ENCODE measurements around the gene KCNG3. TPM values are rescaled to one million over a fixed set of nuclear protein-coding genes. Genes with fewer than 3 reads are reported as not detected.

Gene KCNG3
- total RNA-seq, 2 donors from 2014 or later, result 1.8 to 6.9 TPM

- ATAC-seq (peak; percentile 28), DNase-seq (peak; percentile 15 to 27 (median 20))
- Histone ChIP-seq H3K9me3 (peaks cover 0 to 5% (median 0%) of the 10 kb centered on the region in 3 donors), H3K36me3 (replicated peaks in 1 of 2; ENCODE audit: insufficient read depth in 1 of 2, low read depth in 2 of 2) (no peaks in the 10 kb centered on the region), H3K27ac (peak overlapping the region in 3 of 4 donors; percentile 37 to 57 (median 50)), H3K27me3 (peaks cover 0 to 8% of the 10 kb centered on the region in 2 donors), H3K4me1 (peaks cover 28% of the 10 kb centered on the region), H3K4me3 (peak overlapping the region in 1 of 2 donors; percentile 28)
- intact Hi-C loops (cut with DNase I), result no loop called here
- WGBS, 2 donors, result 16 to 63% methylated on average over 7 to 98 of the region's 111 CpGs
- no peak for TF ChIP-seq CTCF (IDR thresholded peaks at IDR 0.05)
- TF ChIP-seq POLR2A (IDR thresholded peaks at IDR 0.05), result no peak
These were observed 903 bp downstream of the KCNG3 start for GRCh38 chr2:42492691-42493467.

GRCh38 chr2:42488297-42488696 is 5.5 kb downstream of the KCNG3 start:
- no peak overlapping the region for H3K4me3 ChIP-seq
- H3K36me3 ChIP-seq (replicated peaks in 1 of 2; ENCODE audit: insufficient read depth in 1 of 2, low read depth in 2 of 2), result no peaks in the 10 kb centered on the region
- peaks cover 0 to 5% (median 0%) of the 10 kb centered on the region in 3 donors for H3K9me3 ChIP-seq
- peaks cover 0 to 4% of the 10 kb centered on the region in 2 donors for H3K27me3 ChIP-seq
- WGBS, 2 donors, result 79 to 84% methylated on average over 5 of the region's 5 CpGs
- H3K4me1 ChIP-seq, result peaks cover 4% of the 10 kb centered on the region
- ATAC-seq, result no peak
- intact Hi-C loops (cut with DNase I), result no loop called here
- H3K27ac ChIP-seq, result no peak overlapping the region
- DNase-seq, result no peak
- TF ChIP-seq POLR2A (IDR thresholded peaks at IDR 0.05), result no peak
- no peak for TF ChIP-seq CTCF (IDR thresholded peaks at IDR 0.05)

- Histone ChIP-seq H3K36me3 (replicated peaks in 1 of 2; ENCODE audit: insufficient read depth in 1 of 2, low read depth in 2 of 2) (no peaks in the 10 kb centered on the region), H3K27ac (no peak overlapping the region), H3K9me3 (no peaks in the 10 kb centered on the region), H3K27me3 (no peaks in the 10 kb centered on the region), H3K4me3 (no peak overlapping the region), H3K4me1 (no peaks in the 10 kb centered on the region)
- ATAC-seq, result no peak
- WGBS, 2 donors, result 79 to 82% methylated on average over 7 of the region's 7 CpGs
- TF ChIP-seq CTCF (IDR thresholded peaks at IDR 0.05) (no peak), POLR2A (IDR thresholded peaks at IDR 0.05) (no peak)
- DNase-seq, result no peak
- intact Hi-C loops (cut with DNase I), result no loop called here
These were observed 7.5 kb downstream of the KCNG3 start for GRCh38 chr2:42486145-42486906.

- Histone ChIP-seq H3K4me1 (no peaks in the 10 kb centered on the region), H3K27me3 (no peaks in the 10 kb centered on the region), H3K36me3 (replicated peaks in 1 of 2; ENCODE audit: insufficient read depth in 1 of 2, low read depth in 2 of 2) (no peaks in the 10 kb centered on the region), H3K4me3 (no peak overlapping the region), H3K27ac (no peak overlapping the region), H3K9me3 (no peaks in the 10 kb centered on the region)
- TF ChIP-seq CTCF (IDR thresholded peaks at IDR 0.05) (no peak), POLR2A (IDR thresholded peaks at IDR 0.05) (no peak)
- no peak for ATAC-seq
- no peak for DNase-seq
- 82 to 87% methylated on average over 2 of the region's 2 CpGs for WGBS, 2 donors
- intact Hi-C loops (cut with DNase I), result no loop called here
These were observed 13.4 kb downstream of the KCNG3 start for GRCh38 chr2:42480402-42480801.
